ENCODE measurements around the gene TECPR2.

Gene TECPR2

DNA sequence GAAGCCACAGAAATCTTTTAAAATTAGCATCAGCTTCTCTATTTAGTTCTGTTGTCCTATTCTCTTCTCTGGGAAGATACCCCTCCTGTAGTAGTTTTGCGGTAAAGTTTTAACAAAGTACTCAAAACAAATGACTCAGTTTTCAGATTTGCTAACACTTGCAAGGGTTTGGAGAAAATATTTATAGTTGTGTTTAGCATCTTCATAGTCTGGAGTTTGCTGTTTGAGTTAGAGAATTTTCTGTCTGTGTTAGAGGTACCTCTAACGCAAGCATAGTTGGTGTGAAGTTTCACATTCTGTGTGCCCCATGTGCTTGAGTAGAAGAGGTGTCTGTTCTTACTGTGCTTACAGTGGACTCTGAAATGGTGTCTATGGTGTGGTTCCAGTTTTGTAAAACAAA lies 110.8 kb downstream of the TECPR2 start:
- Histone ChIP-seq H3K27ac (no peak overlapping the region), H4K20me1 (no peaks in the 10 kb centered on the region), H3K4me2 (no peak overlapping the region), H3K27me3 (no peaks in the 10 kb centered on the region), H3K9ac (no peak overlapping the region), H3K9me3 (peaks cover 13% of the 10 kb centered on the region; the same call in 1 of the 2 replicates), H3K4me1 (0 out of 2 replicates have a peak, but pooled peaks cover 8% of the 10 kb centered on the region), H3K4me3 (no peak overlapping the region), H3K36me3 (no peaks in the 10 kb centered on the region; the same call in 1 of the 2 replicates)
- TF ChIP-seq Cebpa-rat (IDR thresholded peaks at IDR 0.05), result no peak

DNA sequence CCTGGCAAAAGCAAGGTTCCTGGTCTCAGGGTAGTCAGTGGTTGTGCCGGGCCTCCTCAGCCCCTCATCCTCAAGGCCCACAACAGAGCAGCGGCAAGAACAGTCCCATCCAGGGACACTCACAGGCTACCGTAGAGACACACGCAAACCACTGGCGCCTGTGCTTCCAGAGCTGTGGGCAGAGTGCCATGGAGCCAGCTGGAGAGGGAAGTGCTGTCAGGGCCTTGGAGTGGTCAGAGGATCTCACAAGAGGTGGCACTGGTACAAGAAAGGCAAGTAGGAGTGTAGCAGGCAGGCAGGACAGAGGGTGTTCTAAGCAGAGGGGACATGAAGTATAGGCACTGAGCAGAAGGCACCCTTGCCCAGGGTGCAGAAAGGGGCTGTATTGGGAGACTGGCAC lies 112.2 kb downstream of the TECPR2 start:
- H3K27me3 ChIP-seq, result no peaks in the 10 kb centered on the region
- H3K9me3 ChIP-seq, result peaks cover 13% of the 10 kb centered on the region; the same call in 1 of the 2 replicates
- H3K4me2 ChIP-seq, result no peak overlapping the region
- H4K20me1 ChIP-seq, result no peaks in the 10 kb centered on the region
- H3K4me1 ChIP-seq, result peaks cover 14% of the 10 kb centered on the region; the same call in 1 of the 2 replicates
- TF ChIP-seq Cebpa-rat (IDR thresholded peaks at IDR 0.05), result no peak
- no peak overlapping the region for H3K27ac ChIP-seq
- H3K9ac ChIP-seq, result no peak overlapping the region
- H3K36me3 ChIP-seq, result no peaks in the 10 kb centered on the region; the same call in 1 of the 2 replicates
- H3K4me3 ChIP-seq, result no peak overlapping the region

DNA sequence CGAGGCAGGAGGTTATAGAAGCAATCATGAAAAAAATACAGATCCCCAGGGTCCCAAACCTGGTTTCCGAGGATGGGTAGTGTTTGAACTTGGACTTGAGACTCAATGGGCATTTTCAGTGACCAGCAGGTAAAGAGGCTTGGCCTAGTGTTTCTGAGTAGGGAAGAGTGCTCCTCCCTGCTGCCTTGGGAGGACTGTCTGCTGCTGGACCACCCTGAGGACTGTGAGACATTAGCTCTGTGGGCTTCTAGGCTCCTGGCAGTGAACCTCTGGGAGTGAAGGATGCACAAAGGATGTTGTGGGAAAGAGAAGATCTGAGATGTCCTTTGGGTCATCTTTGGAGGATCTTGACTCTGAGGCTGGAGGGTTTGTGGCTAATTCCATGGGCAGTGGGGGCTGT lies 116.4 kb downstream of the TECPR2 start:
- Histone ChIP-seq H3K4me1 (peaks cover 8% of the 10 kb centered on the region; the same call in 1 of the 2 replicates), H3K36me3 (peaks cover 4% of the 10 kb centered on the region; the same call in 1 of the 2 replicates), H3K9ac (no peak overlapping the region), H3K9me3 (peaks cover 13% of the 10 kb centered on the region; the same call in 1 of the 2 replicates), H3K27me3 (no peaks in the 10 kb centered on the region), H4K20me1 (no peaks in the 10 kb centered on the region), H3K4me2 (no peak overlapping the region), H3K4me3 (no peak overlapping the region), H3K27ac (no peak overlapping the region)
- no peak for TF ChIP-seq Cebpa-rat (IDR thresholded peaks at IDR 0.05)

DNA sequence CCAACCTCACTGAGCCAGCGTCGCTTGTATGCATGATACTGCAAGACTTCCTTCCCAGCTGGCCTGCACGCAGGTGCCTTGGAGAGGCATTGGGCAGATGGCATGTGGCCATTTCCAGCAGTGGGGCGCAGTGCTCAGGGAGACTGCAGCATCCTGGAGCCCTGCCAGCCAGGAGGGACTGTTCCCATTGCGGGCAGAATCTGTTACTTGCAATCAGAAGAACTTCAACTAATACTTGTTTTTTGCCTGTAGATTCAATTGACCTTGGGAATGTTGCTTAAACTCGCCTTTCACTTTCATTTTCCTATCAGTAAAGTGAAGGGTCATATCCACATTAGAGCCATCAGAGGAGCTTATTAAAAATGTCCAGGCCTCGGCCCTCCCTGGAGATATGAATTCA lies 117.0 kb downstream of the TECPR2 start:
- Histone ChIP-seq H3K4me2 (0 out of 2 replicates have a peak overlapping the region, but pooled peaks have one; percentile 13), H3K4me1 (peaks cover 8% of the 10 kb centered on the region; the same call in 1 of the 2 replicates), H3K27me3 (no peaks in the 10 kb centered on the region), H3K27ac (no peak overlapping the region), H3K4me3 (no peak overlapping the region), H3K9ac (no peak overlapping the region), H3K36me3 (peaks cover 4% of the 10 kb centered on the region; the same call in 1 of the 2 replicates), H3K9me3 (peaks cover 13% of the 10 kb centered on the region; the same call in 1 of the 2 replicates), H4K20me1 (no peaks in the 10 kb centered on the region)
- TF ChIP-seq Cebpa-rat (IDR thresholded peaks at IDR 0.05), result no peak

DNA sequence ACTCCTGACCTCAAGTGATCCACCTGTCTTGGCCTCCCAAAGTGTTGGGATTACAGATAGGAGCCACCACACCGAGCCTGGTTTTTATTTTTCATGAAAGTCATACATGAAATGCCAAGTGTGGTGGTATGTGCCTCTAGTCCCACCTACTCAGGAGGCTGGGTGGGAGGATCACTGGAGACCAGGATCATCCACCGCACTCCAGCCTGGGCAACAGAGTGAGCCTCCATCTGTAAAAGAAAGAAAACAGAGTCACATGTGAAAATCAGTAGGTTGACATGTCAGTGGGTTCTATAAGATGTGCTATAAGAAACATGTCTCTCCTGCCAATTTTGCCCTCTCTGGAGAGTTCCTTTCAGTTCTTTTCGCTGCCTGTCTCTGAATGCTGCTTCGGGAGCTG lies 118.6 kb downstream of the TECPR2 start:
- no peaks in the 10 kb centered on the region for H3K27me3 ChIP-seq

DNA sequence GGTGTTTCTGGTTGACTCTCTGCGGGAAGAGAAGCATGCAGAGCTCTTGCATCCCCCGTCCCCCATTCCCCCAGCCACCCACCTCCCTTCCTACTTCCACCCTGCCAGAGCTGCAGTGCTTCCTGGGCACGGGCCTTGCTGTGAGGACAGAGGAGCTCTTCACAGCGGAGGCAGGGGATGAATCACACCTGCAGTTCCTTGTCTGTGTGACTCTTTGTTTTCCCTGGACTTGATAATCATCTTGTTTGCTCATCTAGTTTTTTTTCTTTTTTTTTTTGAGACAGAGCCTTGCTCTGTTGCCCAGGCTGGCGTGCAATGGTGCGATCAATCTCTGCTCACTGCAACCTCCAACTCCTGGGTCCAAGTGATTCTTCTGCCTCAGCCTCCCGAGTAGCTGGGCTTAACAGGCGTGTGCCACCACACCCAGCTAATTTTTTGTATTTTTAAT lies 119.1 kb downstream of the TECPR2 start:
- peaks cover 5% of the 10 kb centered on the region; the same call in 1 of the 2 replicates for H3K9me3 ChIP-seq
- peaks cover 4% of the 10 kb centered on the region; the same call in 1 of the 2 replicates for H3K36me3 ChIP-seq
- no peak overlapping the region for H3K9ac ChIP-seq
- TF ChIP-seq Cebpa-rat (IDR thresholded peaks at IDR 0.05), result no peak
- no peak overlapping the region for H3K4me2 ChIP-seq
- peaks cover 8% of the 10 kb centered on the region; the same call in 1 of the 2 replicates for H3K4me1 ChIP-seq
- H3K27ac ChIP-seq, result no peak overlapping the region
- no peaks in the 10 kb centered on the region for H3K27me3 ChIP-seq
- no peaks in the 10 kb centered on the region for H4K20me1 ChIP-seq
- no peak overlapping the region for H3K4me3 ChIP-seq

More for the DNA sequence above, 118.6 kb downstream of the TECPR2 start:
- H4K20me1 ChIP-seq, result no peaks in the 10 kb centered on the region
- H3K27ac ChIP-seq, result no peak overlapping the region
- H3K9ac ChIP-seq, result no peak overlapping the region
- peaks cover 4% of the 10 kb centered on the region; the same call in 1 of the 2 replicates for H3K36me3 ChIP-seq
- peaks cover 8% of the 10 kb centered on the region; the same call in 1 of the 2 replicates for H3K4me1 ChIP-seq
- no peak overlapping the region for H3K4me3 ChIP-seq
- peaks cover 10% of the 10 kb centered on the region; the same call in 1 of the 2 replicates for H3K9me3 ChIP-seq
- TF ChIP-seq Cebpa-rat (IDR thresholded peaks at IDR 0.05), result no peak
- H3K4me2 ChIP-seq, result no peak overlapping the region

DNA sequence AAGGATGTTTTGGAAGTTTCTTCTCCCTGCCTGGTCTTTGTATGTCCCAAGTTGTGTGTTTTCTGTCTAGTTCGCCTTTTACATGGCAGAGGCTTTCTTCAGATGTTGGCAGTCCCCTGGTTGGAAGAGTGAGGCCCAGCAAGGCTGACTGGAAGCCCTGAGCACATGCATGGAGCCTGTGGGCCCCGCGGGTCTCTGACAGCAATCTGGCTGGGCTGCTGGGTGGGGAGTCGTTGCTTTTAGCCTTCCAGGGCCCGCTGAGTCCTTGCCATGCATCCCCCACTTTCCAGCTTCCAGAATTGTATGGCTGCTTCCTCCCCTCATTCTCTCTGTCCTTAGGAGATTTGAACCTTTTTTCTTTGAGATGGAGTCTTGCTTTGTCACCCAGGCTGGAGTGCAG lies 121.6 kb downstream of the TECPR2 start:
- H3K36me3 ChIP-seq, result 0 out of 2 replicates have a peak, but pooled peaks cover 4% of the 10 kb centered on the region
- no peak overlapping the region for H3K9ac ChIP-seq
- TF ChIP-seq Cebpa-rat (IDR thresholded peaks at IDR 0.05), result no peak
- no peak overlapping the region for H3K4me2 ChIP-seq
- no peak overlapping the region for H3K27ac ChIP-seq
- H3K4me1 ChIP-seq, result peaks cover 8% of the 10 kb centered on the region; the same call in 1 of the 2 replicates
- no peaks in the 10 kb centered on the region for H3K9me3 ChIP-seq
- no peaks in the 10 kb centered on the region for H3K27me3 ChIP-seq
- H3K4me3 ChIP-seq, result no peak overlapping the region
- no peaks in the 10 kb centered on the region for H4K20me1 ChIP-seq

DNA sequence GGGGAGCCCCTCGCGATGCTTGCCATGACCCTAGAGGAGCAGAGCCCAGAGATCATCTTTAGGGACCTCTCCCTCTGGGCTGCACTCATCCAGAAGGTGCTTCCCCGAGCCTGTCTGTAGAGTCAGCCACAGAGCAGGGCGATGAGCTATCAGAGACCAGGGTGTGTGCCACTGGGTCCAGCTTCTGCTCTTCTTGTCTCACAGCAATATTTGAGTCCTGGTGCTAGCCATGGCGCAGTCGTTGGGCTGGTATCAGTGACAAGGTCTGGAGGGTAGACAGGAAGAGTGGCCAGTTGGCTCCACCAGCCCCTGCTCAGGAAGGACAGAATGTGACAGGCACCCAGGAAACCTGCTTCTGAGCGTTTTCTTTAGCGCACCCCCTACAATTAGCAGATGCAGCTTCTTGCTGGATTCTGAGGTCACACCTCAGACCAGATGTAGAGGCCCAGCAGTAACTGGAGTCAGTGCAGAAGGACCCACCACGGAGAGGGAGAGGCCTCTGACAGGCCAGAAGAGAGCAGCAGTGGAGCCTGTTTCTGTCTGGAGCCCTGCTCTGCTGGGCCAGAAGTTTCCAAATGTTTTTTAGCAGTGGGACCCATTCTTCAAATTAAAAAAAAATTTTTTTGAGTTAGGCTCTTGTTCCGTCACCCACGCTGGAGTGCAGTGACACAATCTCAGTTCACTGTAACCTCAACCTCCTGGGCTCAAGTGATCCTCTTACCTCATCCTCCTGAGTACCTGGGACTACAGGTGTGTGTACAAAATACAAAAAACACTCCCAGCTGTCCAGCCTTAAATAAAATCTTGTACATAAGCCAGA lies 123.2 kb downstream of the TECPR2 start:
- H3K9me3 ChIP-seq, result no peaks in the 10 kb centered on the region
- no peak overlapping the region for H3K9ac ChIP-seq
- no peaks in the 10 kb centered on the region for H4K20me1 ChIP-seq
- no peak overlapping the region for H3K4me2 ChIP-seq
- H3K27ac ChIP-seq, result no peak overlapping the region
- H3K4me3 ChIP-seq, result no peak overlapping the region
- no peaks in the 10 kb centered on the region for H3K27me3 ChIP-seq
- no peak for TF ChIP-seq Cebpa-rat (IDR thresholded peaks at IDR 0.05)
- H3K36me3 ChIP-seq, result 0 out of 2 replicates have a peak, but pooled peaks cover 4% of the 10 kb centered on the region
- H3K4me1 ChIP-seq, result no peaks in the 10 kb centered on the region

DNA sequence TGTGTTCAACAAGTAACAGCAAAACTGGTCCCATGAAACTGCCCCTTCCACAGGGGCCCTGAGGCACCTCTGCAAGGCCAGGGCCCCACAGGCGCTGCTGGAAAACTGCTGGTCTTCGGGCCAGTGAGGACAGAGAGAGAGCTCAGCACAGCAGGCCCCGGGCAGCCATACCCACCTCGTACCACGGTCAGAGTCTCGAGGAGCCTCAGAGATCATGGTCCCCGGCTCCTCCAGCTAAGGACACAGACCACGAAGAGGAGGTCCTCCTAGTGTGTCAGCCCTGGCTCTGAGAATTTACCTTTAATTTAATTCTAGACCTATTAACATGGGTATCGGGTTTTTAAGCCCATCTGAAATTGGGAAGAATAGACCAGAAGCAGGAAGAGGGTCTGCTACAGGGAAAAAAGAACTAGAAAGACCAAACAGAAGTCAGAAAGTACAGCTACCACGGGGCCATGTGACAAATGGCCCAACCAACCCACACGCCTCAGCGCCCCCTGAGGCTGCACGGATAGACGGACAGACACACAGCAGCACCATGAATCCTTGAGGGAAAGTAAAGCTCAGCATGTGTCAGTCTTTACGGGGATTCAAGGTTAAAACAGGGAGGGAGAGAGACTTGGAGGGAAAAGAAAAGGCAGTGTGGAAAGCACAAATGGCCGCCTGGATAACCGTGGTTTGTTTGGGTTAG lies 123.9 kb downstream of the TECPR2 start:
- H3K27me3 ChIP-seq, result no peaks in the 10 kb centered on the region
- H3K9ac ChIP-seq, result no peak overlapping the region
- H3K4me3 ChIP-seq, result no peak overlapping the region
- no peaks in the 10 kb centered on the region for H3K9me3 ChIP-seq
- no peak overlapping the region for H3K4me2 ChIP-seq
- H4K20me1 ChIP-seq, result no peaks in the 10 kb centered on the region
- H3K36me3 ChIP-seq, result 0 out of 2 replicates have a peak, but pooled peaks cover 4% of the 10 kb centered on the region
- no peak overlapping the region for H3K27ac ChIP-seq
- no peaks in the 10 kb centered on the region for H3K4me1 ChIP-seq
- no peak for TF ChIP-seq Cebpa-rat (IDR thresholded peaks at IDR 0.05)

All from BLaER1 (cell line).